GM18868 (cell line): ENCODE results near the gene UBQLN4.

ENCODE experiments used
- ATAC-seq: cut with Tn5 transposase; IDR thresholded peaks from one replicate; pipeline ENCODE4 v1.9.1; 2021; ENCODE audit warnings: mild to moderate bottlenecking, moderate library complexity; ENCODE audit not compliant: unreplicated experiment

Gene UBQLN4

DNA sequence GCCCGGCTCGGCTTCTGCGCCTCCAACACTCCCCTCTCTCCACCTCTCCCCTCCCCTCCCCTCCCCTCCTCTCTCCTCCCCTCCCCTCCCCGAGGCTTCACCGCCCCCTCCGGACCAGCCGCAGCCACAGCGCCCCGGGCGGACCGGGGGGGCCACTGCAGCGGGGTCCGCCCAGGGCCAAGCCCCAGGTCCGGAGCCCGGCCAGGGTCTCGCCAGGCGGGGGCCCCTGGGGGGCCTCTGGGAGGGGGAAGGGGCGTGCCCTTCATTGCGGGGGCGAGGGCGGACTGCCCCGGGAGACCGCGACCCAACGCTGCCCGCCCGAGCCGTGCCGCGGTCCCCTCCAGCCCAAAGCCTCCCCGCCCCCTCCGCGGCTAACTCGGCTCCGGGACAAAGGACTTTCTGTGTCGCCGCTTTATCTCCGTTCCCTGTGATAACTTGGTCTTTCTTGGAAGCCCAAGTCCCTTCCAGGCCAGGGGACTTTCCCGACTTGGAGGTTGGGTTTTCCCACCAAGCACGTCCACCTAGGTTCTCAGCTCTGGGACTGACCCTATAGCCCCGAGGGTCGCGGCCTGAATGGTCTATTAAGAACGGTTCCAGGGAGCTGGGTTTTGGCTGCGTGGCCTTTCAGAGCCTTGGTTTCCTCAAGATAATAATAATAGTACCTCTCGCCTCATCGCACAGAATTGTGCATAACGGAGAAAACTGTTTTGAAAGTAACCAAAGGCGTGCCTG is at the start of gene UBQLN4:
TSS of gene UBQLN4 (minus strand) at position 31 of the 732 bp plus-strand sequence. CDS start 97 bp downstream, outside the sequence.
- peak; percentile 47 for ATAC-seq

DNA sequence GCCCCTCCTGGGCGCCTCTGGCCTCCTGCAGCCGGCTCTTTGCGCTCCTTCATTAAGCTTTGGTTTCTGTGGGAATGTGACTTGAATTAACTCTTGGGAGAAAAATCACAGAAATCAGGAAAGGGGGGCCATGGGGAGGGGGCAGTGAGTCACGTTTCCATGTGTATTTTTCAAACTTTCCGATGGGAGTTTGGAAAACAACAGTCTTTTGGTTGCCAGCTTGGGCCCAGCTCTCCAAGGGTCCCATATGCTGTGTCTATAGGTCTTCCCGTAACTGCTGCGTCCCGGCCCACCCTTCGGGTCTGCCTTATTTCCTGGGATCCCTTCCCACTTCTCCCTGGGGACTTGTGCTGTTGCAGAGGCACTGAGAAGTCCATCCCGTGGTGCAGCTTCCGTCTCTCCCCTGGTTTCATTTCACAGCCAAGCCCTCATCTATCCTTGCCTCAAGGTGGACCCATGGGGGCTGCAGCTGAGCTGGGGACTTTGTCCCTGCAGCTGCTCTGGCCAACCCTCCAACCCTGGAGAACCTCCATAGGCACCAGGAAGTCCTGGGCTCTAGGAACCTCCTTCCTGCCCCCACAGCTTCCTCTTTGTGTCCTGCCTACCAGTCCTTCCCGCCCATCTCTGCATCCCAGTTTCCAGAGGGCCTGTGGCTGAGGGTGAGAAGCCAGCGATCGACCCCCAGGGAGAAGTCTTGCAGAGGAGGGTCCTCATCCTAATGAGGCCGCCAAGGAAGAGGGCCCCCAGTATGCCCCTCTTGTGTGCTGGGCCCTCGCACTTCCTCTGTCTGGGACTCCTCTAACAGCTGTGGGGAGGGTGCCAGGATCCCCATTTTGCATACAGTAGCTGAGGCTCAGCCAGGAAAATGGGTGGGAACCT is 49.3 kb upstream of the UBQLN4 start:
- no peak for ATAC-seq

DNA sequence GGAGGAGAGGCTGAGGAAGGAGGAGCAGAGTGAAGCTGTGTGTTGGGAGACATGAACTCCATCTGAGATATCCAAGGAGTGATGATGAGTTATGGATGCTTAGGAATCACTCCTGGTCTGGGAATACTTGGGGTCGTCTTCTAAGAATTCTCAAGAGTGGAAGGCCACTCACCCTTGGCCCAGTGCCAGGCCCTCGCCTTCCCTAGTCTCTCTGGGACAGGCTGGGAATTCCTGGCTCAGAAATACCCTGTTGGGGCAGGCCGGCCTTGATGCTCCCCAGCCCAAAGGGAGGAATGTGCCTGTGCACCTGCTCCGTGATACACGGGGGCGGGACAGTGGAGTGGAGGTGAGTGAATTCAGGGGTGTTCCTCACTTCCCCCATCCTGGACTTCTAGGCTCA is 48.3 kb upstream of the UBQLN4 start:
- no peak for ATAC-seq

DNA sequence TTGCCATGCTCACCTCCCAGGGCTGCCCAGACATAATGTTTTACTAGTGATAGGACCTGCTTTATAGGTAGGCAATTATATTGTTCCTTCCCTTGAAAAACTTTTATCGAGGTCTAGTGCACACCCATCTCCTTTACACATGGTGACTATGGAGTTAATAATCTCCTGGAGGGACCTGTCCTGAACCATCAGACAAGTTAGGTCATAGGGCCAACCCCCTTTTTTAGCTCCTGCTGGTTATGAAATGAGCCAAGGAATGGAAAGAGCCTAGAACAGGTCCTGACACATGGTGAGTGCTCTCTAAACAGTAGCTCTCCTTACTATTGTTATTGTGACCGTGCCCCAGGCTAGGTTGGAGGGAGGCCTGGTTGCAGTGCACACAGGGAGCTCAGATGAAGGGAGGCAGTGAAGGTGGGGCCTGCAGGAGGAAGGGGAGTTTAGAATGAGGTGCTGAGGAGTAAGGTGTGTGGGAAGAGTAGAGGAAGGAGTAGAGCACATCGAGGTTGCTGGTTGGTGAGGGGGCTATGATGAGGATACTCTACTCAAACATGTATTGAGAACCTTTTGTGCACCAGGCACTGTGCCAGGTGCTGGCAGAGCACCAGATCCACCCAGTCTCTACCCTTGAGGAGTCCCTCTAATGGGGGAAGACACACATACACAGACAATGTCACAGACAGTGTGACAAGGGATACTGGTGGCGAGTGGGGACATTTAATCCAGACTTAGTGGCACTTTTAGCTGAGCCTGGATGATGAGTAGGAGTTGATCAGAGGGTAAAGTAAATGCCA is 46.8 kb upstream of the UBQLN4 start:
- ATAC-seq = no peak

DNA sequence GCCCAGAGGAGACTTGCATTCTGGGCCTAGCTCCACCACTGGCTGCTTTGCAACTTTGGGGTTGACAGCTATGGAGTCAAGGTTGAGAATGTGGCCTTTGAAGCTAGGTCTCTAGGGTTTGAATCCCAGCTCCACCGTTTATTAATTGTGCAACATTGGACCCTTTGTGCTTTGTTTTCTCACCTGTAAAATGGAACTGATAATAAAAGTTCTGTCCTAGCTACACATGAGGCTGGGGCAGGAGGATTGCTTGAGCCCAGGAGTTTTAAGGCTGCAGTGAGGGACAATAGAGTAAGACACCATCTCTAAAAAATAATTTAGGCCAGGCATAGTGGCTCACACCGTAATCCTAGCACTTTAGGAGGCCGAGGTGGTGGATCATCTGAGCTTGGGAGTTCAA is 45.7 kb upstream of the UBQLN4 start:
- ATAC-seq = no peak

DNA sequence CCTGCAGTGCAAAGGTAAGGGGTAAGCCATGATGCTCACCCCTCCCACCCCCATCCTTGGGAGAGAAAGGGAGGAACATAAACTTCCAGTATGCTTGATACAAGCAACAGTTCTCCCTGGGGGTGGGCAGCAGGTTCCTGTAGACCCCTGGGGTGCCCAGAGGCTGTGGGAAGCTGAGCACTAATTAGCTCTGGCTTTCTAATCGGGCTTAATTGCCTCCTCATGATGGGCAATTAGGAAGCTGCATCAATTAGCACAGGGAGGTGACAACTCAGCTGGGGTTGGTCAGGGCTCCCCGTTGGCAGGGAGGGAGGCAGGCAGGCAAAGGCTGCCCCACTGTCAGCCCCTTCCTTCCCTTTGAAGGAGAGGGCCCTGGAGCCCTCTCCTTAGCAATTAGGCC is 45.2 kb upstream of the UBQLN4 start:
- no peak for ATAC-seq

DNA sequence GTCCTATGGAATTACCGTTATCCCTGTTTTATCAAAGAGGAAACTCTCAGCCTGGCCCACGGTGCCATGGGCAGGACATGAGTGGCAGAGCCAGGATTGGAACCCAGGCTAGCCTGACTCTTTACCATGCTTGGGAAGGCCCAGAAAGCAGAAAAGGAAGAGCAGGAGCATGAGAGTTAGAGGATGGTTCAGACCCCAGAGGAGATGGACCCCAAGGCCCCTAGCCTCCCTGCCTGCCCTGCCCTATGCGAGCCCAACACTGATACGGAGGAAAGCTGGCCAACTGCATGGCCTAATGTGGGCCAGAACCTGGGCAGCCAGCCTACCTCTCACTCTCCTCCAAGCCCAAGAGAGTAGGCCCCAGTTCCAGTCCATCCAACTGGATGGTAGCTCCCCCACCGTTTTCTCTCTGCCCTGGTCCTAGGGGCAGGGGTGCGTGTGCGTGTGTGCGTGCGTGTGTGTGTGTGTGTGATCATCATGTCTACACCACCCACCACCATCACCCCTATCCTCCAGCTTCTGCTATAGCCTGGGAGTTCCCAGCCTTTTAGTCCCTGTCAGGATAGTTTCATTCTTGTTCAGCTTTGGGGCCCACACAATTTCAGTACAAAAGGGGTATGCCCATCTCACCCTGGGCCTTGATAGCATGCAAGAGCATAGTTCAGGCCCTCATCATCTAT is 44.0 kb upstream of the UBQLN4 start:
- ATAC-seq = no peak

DNA sequence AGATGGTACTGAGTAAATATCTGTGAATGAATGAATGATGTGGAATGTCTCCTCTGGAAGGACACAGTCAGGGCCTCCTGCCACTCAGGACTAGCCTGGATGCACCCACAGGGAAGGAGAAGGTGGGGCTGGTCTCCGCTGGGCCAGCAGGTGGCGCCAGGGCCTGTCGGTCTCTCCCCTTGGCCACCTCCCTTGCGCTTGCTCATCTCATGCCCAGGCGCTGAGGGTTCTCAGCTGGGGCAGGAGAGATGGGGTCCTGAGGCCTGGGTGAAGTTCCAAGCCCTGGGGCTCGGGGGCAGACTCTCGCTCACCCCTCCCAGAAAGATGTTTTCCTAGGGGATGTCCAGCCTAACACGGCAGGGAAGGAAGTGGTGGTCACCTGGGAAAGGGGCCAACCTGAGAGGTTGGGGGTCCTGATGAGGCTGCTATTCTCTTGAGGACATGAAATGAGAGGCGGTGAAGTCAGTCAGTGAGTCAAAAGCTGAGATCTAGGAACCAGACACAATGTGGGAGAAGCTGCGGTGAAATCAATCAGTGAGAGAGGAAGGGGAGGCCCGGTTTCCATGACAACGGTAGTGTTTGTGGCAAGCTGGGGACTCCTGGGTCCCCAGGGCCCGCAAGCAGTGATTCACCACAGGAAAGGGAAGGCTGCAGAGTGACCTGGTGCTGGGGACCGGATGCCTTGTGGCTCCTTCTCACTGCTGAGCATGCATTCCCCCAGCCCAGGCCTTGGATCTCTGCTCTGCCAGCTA is 43.2 kb upstream of the UBQLN4 start:
- peak; percentile 64 for ATAC-seq

DNA sequence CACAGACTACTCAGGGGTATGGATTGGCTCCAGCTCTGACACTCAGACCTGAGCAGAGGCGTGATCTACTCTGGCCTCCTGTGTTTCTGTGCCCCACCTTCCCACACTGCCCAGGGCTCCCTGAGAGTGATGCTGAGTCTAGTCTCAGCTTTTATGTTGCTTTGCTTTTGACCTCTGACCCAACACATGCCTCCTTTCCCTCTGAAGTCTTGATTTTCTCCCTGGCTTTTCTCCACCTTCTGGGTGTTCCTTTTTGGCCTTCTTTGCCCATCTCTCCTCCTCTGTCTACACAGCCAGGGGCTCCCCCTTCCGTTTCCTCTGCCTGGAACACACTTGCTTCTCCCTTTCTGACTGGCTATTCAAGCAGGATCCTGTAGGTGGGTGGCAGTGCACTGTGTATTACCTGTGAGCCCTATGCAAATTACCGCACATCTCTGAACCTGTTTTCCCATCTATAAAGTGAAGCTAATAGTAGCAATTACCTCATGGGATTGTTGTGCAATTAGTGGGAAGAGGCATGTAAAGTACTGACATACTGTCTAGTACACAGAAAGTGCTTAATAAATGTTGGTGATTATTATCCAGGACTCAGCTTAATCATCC is 42.4 kb upstream of the UBQLN4 start:
- no peak for ATAC-seq

DNA sequence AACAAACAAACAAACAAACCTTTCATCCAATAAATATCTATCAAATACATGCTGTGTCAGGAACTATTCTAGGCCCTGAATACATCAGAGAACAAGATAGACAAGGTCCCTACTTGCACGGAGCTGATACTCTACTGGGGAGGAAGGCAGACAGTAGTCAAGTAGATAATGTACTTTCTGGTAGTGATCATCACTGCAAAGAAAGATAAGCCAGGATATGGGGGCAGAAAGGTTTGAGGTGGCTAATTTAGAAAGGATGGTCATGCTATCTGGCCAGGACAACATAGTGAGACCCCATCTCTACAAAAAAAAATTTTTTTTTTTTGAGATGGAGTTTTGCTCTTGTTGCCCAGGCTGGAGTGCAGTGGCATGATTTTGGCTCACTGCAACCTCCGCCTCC is 38.0 kb upstream of the UBQLN4 start:
- no peak for ATAC-seq

DNA sequence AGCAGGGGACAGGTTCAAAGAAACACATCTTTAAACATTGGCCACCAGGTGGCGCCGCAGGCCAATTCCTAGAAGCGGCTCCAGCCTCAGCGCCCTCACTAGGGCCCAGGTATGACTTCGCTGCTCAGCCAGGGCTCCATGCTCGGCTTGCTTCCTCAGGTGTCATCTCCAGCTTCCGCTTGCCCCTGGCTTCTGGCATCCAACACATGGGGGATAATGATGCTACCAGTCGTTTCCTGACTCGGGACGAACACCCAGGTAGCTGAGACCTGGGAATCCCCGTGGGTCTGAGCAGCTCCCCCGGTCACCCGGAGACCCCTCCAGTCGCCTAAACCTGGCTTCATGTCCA is 37.2 kb upstream of the UBQLN4 start:
- peak; percentile 70 for ATAC-seq

DNA sequence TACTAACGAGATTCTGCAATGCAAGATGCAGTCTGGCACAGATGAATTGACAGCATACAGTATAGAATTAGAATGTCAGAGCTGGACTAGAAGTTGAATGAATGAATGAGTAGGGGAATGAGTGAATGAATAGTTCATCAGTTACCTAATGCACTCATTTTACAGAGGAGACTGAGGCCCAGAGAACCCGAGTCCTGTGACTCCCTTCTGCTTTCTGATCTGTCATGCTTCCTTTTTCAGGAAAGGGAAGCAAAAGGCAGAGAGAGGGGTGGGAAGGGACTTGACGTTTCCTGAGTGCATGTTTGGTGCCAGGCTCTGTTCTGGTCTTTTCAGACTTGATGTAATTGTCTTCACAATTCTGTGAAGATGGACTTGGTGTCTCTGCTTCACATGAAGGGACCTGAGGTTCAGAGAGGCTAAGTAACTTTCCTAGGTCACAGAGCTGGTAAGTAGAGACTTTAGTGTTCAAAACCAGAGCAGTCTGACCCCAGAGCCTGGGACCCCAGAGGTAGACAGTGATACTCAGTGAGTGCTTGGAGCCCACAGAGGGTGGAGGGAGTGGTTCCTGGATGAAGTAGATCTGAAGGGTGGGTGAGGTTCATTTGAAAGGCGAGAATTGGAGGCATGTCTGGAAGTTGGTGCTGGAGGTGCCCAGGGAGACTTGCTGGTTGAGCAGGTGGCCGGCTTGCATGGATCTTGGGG is 36.7 kb upstream of the UBQLN4 start:
- ATAC-seq = no peak

DNA sequence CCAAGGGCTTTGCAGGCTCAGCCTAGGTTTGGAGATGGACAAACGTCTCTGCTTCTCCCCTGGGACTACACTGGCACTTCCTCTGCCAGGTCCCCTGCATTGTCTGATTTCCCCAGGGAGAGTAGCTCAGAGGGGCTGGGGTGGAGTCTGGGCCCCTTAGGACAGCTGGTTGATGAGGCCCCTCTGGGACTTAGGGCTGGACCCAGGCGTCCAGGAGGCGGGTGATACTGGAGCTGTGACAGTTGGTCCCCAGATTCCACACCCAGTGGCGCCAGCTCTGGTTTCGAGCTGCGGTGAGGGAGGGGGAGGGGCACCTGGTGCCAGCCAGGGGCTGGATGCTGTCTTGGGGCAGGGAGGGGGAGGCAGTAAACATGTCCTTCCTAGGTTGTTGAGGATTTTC is 36.1 kb upstream of the UBQLN4 start:
- no peak for ATAC-seq

DNA sequence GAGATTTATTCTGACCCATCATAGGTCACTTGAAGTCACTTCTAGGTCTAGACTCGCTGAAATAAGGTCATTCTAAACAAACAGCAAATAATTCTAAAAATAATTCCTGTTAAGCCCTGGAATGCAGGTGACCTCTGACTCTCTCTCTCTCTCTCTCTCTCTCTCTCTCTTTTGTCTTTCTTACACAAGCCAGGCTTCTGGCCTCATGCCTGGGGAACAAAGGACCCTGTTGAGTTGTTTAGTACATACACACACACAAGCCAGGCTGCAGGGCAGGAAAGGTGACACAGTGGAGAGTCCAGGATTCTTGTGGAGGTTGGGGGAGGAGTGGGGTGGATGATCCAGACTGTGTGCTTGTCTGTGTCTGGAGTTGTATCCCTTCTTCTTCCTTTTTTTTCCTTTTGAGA is 32.7 kb upstream of the UBQLN4 start:
- ATAC-seq = no peak

DNA sequence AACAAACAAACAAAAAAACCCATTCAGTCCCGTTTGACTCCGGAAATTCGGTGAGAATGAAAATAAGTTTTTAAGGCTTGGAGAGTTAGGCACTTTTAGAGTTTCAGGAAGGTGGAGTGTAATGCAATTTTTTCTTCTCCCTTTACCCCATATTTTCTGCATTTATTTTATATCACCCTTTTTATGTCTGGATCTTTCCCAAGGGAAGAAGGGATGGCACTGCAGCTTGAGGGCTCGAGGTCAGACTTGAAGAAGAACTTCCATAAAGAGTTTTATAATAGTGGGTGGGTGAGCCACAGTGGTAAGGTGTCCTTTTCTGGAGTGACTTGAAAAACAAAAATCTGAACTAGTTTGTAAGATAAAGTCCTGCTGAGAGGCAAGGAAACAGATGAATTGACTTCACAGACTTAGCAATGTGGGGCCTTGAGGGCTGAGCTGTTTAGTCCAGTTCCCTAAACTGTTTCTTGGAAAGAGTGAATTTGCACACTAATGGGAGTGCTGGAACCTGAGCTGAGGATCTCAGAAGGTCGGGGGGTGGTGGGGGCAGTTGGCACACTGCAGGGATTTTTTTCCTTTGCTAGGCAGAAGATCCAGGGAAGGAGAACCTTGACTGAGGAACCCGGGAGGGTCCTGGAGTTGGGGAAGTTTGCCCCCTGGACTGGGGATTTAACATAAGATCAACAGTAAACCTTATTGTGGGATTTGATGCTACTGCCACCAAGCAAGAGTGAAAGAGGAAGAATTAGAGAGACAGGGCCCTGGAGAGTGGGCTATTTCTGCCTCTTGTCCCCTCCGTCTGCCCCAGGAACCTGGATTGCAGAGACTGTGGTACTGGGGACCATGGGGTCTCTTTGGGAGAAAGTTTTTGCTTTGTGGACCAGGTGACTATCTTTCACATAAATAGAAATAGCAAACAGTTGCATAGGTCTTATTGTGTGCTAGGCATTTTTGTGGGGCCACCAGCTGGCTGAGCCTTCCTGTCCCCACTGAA is 30.5 kb upstream of the UBQLN4 start:
- no peak for ATAC-seq

DNA sequence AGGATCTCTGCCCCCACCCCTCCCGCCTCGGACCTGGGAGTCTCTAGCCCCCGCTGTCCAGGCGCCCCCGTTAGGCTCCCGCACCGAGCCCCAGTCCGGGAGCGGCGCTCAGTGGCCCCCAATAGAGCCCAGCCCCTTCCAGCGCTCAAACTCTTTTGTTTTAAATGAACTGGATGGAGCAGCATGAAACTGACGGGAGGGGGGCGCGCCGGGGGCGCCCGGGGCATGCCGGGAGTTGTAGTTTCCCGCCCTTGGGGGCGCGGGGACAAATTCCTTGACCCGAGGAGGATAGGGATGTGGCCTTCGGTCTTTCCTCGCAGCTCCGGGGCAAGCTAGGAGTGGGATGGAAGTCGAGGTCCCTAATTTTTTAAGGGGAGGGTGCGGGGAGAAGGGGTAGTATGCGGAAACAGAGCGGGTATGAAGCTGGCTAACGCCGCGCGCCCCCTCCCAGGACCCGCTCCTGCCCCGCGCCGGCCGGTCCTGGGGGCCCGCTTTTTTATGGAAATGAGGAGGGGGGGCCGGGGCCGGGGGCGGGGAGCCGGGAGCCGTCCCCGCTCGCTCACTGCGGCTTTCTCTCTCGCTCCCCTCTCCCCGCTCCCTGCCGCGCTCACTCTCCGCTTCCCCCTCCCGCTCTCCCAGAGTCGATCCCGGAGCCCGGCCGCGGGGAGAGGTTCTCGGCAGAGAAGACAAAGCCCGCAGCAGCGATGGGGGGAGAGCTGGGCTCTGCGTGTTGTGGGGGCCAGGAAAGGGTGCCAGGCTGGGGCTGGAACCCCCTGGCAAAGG is 28.9 kb upstream of the UBQLN4 start, which contains the start of gene MEX3A:
TSS of gene MEX3A (minus strand) at position 157 of the 783 bp plus-strand sequence. CDS start 467 bp downstream, outside the sequence.
- no peak for ATAC-seq

DNA sequence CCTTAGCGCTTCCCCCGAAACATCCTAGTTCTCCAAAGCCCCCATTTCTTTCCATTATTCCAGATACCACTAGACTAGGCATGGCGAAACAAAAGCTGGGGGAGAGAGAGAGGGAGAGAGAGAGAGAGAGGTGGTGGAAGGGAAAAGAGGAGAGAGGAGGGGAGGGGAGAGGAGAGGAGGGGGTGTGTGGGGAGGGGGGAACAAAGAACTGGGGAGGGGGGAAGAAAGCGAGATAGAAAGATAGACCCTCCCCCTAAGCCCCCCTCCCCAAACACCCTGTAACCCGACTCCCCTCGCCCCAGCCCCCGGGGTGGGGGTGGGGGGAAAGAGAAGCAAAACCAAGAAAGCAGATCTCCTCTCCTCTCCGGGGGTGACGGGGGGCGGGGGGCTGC is 28.3 kb upstream of the UBQLN4 start:
- ATAC-seq = no peak
